Ascending aorta (tissue), 2 donors: Measurements from ENCODE around the gene UBL4A. TPM values are rescaled to one million over a fixed set of nuclear protein-coding genes. Genes with fewer than 3 reads are reported as not detected.

Source experiments
- DNase-seq, 2 donors: peaks; one replicate each; pipeline ENCODE4 v3.0.0-alpha.2; 2019; ENCODE audit warnings: low spot score in 2 of 2
- H3K27ac ChIP-seq, 2 donors: fragments of 200-600 bp; sonication (generic); one replicate each; pipeline ENCODE4 v1.5.1; 2016 to 2017; ENCODE audit warnings: mild to moderate bottlenecking in 1 of 2
- H3K27me3 ChIP-seq: fragments of 200-600 bp; sonication (generic); one replicate; pipeline ENCODE4 v1.5.1; 2017
- H3K36me3 ChIP-seq, 2 donors: fragments of 200-600 bp; sonication (generic); one replicate each; pipeline ENCODE4 v1.5.1; 2016
- H3K4me1 ChIP-seq, 2 donors: fragments of 200-600 bp; sonication (generic); one replicate each; pipeline ENCODE4 v1.5.1; 2016 to 2017; ENCODE audit warnings: mild to moderate bottlenecking in 1 of 2
- H3K4me3 ChIP-seq, 2 donors: fragments of 200-600 bp; sonication (generic); one replicate each; pipeline ENCODE4 v1.5.1; 2016 to 2017; ENCODE audit warnings: mild to moderate bottlenecking in 1 of 2
- H3K9me3 ChIP-seq, 2 donors: fragments of 200-600 bp; sonication (generic); one replicate each; pipeline ENCODE4 v1.5.1; 2016
- CTCF ChIP-seq, 3 experiments: fragments of 200-600 bp in 2 of 3; fragments of 450-650 bp in 1 of 3; sonication (generic) in 2 of 3; IDR thresholded peaks; one replicate each; pipeline ENCODE4 v1.5.1; 2016 to 2019; ENCODE audit warnings: antibody characterized with exemption in 3 of 3, mild to moderate bottlenecking in 1 of 3, moderate library complexity in 1 of 3
- intact Hi-C: fragments of 100-400 bp; cut with DNase I; formaldehyde crosslinking; loops from one replicate; pipeline ENCODE4 v1.15.1; 2023
- total RNA-seq: library from RNA; depleted of rRNA; stranded (reverse); fragments of >200 nt; gene quantifications from one replicate; pipeline ENCODE4 v1.1.0, GENCODE V29; 2016

Gene UBL4A
- total RNA-seq, 1 donor from 2014 or later = 127 TPM

- no peak for TF ChIP-seq CTCF (IDR thresholded peaks at IDR 0.05)
- H3K36me3 ChIP-seq = peaks cover 19 to 35% of the 10 kb centered on the region in 2 donors
- DNase-seq = no peak
- H3K27ac ChIP-seq = peak overlapping the region; percentile 80 to 83
- peak overlapping the region; percentile 77 to 85 for H3K4me3 ChIP-seq
- no peaks in the 10 kb centered on the region for H3K9me3 ChIP-seq
- peaks cover 0 to 18% of the 10 kb centered on the region in 2 donors for H3K4me1 ChIP-seq
- intact Hi-C loops = loop anchor here (5.0 kb wide), 2 partner anchors 34 to 36 kb away; partner anchors contain the start of genes DNASE1L1 and LAGE3
- H3K27me3 ChIP-seq = no peaks in the 10 kb centered on the region
Observed at GRCh38 chrX:154443479-154443910, 42.9 kb downstream of the UBL4A start.

- intact Hi-C loops = loop anchor here (5.0 kb wide), 2 partner anchors 35 kb away; partner anchors contain the start of genes DNASE1L1 and LAGE3
- Histone ChIP-seq H3K27me3 (no peaks in the 10 kb centered on the region), H3K27ac (no peak overlapping the region)
Observed at GRCh38 chrX:154441984-154442707, 44.3 kb downstream of the UBL4A start.

GRCh38 chrX:154441564-154441963 is 44.9 kb downstream of the UBL4A start:
- Histone ChIP-seq H3K27me3 (no peaks in the 10 kb centered on the region), H3K4me1 (peaks cover 0 to 21% of the 10 kb centered on the region in 2 donors), H3K27ac (no peak overlapping the region), H3K36me3 (peaks cover 15 to 33% of the 10 kb centered on the region in 2 donors), H3K9me3 (no peaks in the 10 kb centered on the region), H3K4me3 (no peak overlapping the region)
- intact Hi-C loops = loop anchor here (5.0 kb wide), 2 partner anchors 34 to 36 kb away; partner anchors contain the start of genes DNASE1L1 and LAGE3
- no peak for TF ChIP-seq CTCF (IDR thresholded peaks at IDR 0.05)
- no peak for DNase-seq

More at GRCh38 chrX:154441984-154442707, 44.3 kb downstream of the UBL4A start:
- TF ChIP-seq CTCF (IDR thresholded peaks at IDR 0.05) = no peak
- DNase-seq = no peak
- peaks cover 0 to 21% of the 10 kb centered on the region in 2 donors for H3K4me1 ChIP-seq
- H3K9me3 ChIP-seq = no peaks in the 10 kb centered on the region
- no peak overlapping the region for H3K4me3 ChIP-seq
- H3K36me3 ChIP-seq = peaks cover 15 to 33% of the 10 kb centered on the region in 2 donors

- Histone ChIP-seq H3K27ac (no peak overlapping the region), H3K36me3 (peaks cover 15 to 33% of the 10 kb centered on the region in 2 donors), H3K9me3 (no peaks in the 10 kb centered on the region), H3K4me3 (no peak overlapping the region), H3K27me3 (no peaks in the 10 kb centered on the region), H3K4me1 (peaks cover 3 to 21% of the 10 kb centered on the region in 2 donors)
- no peak for DNase-seq
- intact Hi-C loops = loop anchor here (5.0 kb wide), 2 partner anchors 33 to 37 kb away; partner anchors contain the start of genes DNASE1L1 and LAGE3
- no peak for TF ChIP-seq CTCF (IDR thresholded peaks at IDR 0.05)
Observed at GRCh38 chrX:154440623-154441357, 45.6 kb downstream of the UBL4A start.

- Histone ChIP-seq H3K36me3 (peaks cover 18 to 33% of the 10 kb centered on the region in 2 donors), H3K27ac (no peak overlapping the region), H3K27me3 (no peaks in the 10 kb centered on the region), H3K9me3 (no peaks in the 10 kb centered on the region), H3K4me3 (no peak overlapping the region), H3K4me1 (peaks cover 3 to 15% of the 10 kb centered on the region in 2 donors)
- TF ChIP-seq CTCF (IDR thresholded peaks at IDR 0.05) = no peak
- intact Hi-C loops = loop anchor here (5.0 kb wide), 2 partner anchors 33 to 37 kb away; partner anchors contain the start of genes DNASE1L1 and LAGE3
- DNase-seq = no peak
Observed at GRCh38 chrX:154439841-154440240, 46.6 kb downstream of the UBL4A start.
